ENCODE results near the gene PCSK1N.

DNA sequence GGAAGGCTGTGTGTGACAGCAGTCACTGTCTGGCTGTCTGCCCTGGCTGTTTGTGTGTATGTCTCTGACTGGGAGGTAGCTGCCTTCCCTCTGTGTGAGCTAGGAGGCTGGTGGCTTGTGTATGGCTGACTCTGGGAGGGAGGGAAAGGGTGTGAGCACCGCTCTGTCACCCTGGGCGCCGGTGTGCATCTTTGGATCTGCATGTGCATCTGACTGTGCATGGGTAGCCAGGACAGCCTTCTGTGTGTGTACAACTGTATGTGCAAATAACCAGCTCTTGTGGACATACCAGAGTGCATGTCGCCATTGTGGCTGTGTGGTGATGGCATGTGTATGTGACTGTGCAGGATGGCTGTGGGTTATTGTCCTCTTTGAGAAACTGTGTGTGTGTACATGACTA, 16.5 kb downstream of the PCSK1N start:
- no peak for TF ChIP-seq YY1 (IDR thresholded peaks at IDR 0.05; ENCODE audit: extremely low read depth, insufficient replicate concordance, low read depth, low read length)
- no peak for TF ChIP-seq SIN3A (IDR thresholded peaks at IDR 0.05; ENCODE audit: low read depth)
- TF ChIP-seq CTCF (IDR thresholded peaks at IDR 0.05 in 2 of 3, conservative IDR thresholded peaks at IDR 0.05 in 1 of 3; ENCODE audit: borderline replicate concordance in 1 of 3, insufficient read depth in 1 of 3, low read depth in 2 of 3, low read length in 2 of 3) = no peak

All from HCT116 (cell line).